Immature natural killer cell (primary cell): ENCODE data around the gene HPX. TPM values are rescaled to one million over a fixed set of nuclear protein-coding genes. Genes with fewer than 3 reads are reported as not detected.
"Not testable (repeated sequence)": the region's sequence is repeated elsewhere in the genome, so short reads cannot be mapped to it uniquely, and the experiment has no call there.

ENCODE experiments used
- DNase-seq, 3 donors: peaks; one replicate each; pipeline ENCODE4 v3.0.0; 2022; ENCODE audit warnings: mixed read lengths in 1 of 3
- H3K27ac Mint-ChIP-seq, 6 donors: one replicate each; pipeline ENCODE4 v1.8.0; 2020; ENCODE audit warnings: mixed read lengths in 6 of 6, mild to moderate bottlenecking in 5 of 6, inconsistent platforms in 4 of 6, moderate library complexity in 3 of 6
- H3K27me3 Mint-ChIP-seq, 3 donors: one replicate each; pipeline ENCODE4 v1.8.0; 2020 to 2021; ENCODE audit warnings: low read depth in 3 of 3, mild to moderate bottlenecking in 3 of 3, mixed read lengths in 3 of 3, moderate library complexity in 3 of 3, inconsistent platforms in 1 of 3
- H3K36me3 Mint-ChIP-seq, 3 donors: one replicate each; pipeline ENCODE4 v1.8.0; 2020; ENCODE audit warnings: mixed read lengths in 3 of 3, inconsistent platforms in 2 of 3, mild to moderate bottlenecking in 2 of 3
- H3K4me1 Mint-ChIP-seq, 2 donors: one replicate each; pipeline ENCODE4 v1.8.0; 2020; ENCODE audit warnings: inconsistent platforms in 2 of 2, mild to moderate bottlenecking in 2 of 2, mixed read lengths in 2 of 2, moderate library complexity in 1 of 2
- H3K4me3 Mint-ChIP-seq, 5 donors: one replicate each; pipeline ENCODE4 v1.8.0; 2020; ENCODE audit warnings: mild to moderate bottlenecking in 5 of 5, mixed read lengths in 5 of 5, inconsistent platforms in 3 of 5, moderate library complexity in 3 of 5
- H3K9me3 Mint-ChIP-seq, 6 donors: one replicate each; pipeline ENCODE4 v1.8.0; 2020; ENCODE audit warnings: mild to moderate bottlenecking in 6 of 6, mixed read lengths in 6 of 6, inconsistent platforms in 4 of 6, moderate library complexity in 3 of 6
- polyA plus RNA-seq, 3 donors: library from polyadenylated mRNA; unstranded; fragments of 300-500 nt; fragmentation: Illumina TruSeq; gene quantifications; one replicate each; pipeline ENCODE4 v1.2.3, GENCODE V29; 2021

Gene HPX
- polyA plus RNA-seq, 3 donors from 2014 or later, result not detected

GRCh38 chr11:6404342-6405051 is 36.3 kb downstream of the HPX start:
- Mint-ChIP-seq H3K9me3 (no peaks in the 10 kb centered on the region), H3K27me3 (peaks cover 2 to 12% (median 7%) of the 10 kb centered on the region in 3 donors), H3K27ac (peak overlapping the region in 5 of 6 donors; percentile 42 to 84 (median 80)), H3K36me3 (peaks cover 3 to 16% (median 5%) of the 10 kb centered on the region in 3 donors), H3K4me1 (peaks cover 57 to 59% of the 10 kb centered on the region in 2 donors), H3K4me3 (peak overlapping the region in 4 of 5 donors; percentile 7 to 62 (median 40))
- no peak for DNase-seq

GRCh38 chr11:6403539-6403938 is 37.2 kb downstream of the HPX start:
- Mint-ChIP-seq H3K4me1 (peaks cover 57 to 59% of the 10 kb centered on the region in 2 donors), H3K9me3 (no peaks in the 10 kb centered on the region), H3K36me3 (peaks cover 11 to 25% (median 14%) of the 10 kb centered on the region in 3 donors), H3K27ac (peak overlapping the region; percentile 42 to 99 (median 94)), H3K27me3 (peaks cover 2 to 10% (median 7%) of the 10 kb centered on the region in 3 donors), H3K4me3 (peak overlapping the region in 4 of 5 donors; percentile 75 to 83 (median 80))
- no peak for DNase-seq

- peaks cover 2 to 10% (median 7%) of the 10 kb centered on the region in 3 donors for H3K27me3 Mint-ChIP-seq
- no peaks in the 10 kb centered on the region for H3K9me3 Mint-ChIP-seq
- peak overlapping the region; percentile 75 to 93 (median 81) for H3K4me3 Mint-ChIP-seq
- H3K4me1 Mint-ChIP-seq, result peaks cover 57 to 59% of the 10 kb centered on the region in 2 donors
- H3K36me3 Mint-ChIP-seq, result peaks cover 14 to 31% (median 17%) of the 10 kb centered on the region in 3 donors
- H3K27ac Mint-ChIP-seq, result peak overlapping the region; percentile 94 to 99 (median 94)
- peak; percentile 71 to 76 (median 76) for DNase-seq
Observed at GRCh38 chr11:6402561-6402981, 38.2 kb downstream of the HPX start.

- Mint-ChIP-seq H3K27ac (peak overlapping the region; percentile 94 to 99 (median 94)), H3K4me3 (peak overlapping the region; percentile 75 to 93 (median 81)), H3K9me3 (no peaks in the 10 kb centered on the region), H3K36me3 (peaks cover 14 to 35% (median 17%) of the 10 kb centered on the region in 3 donors), H3K4me1 (peaks cover 53 to 57% of the 10 kb centered on the region in 2 donors), H3K27me3 (peaks cover 2 to 10% (median 7%) of the 10 kb centered on the region in 3 donors)
- DNase-seq, result peak; percentile 34 to 43 (median 38)
Observed at GRCh38 chr11:6402061-6402470, 38.7 kb downstream of the HPX start.

- Mint-ChIP-seq H3K36me3 (peaks cover 15 to 41% (median 17%) of the 10 kb centered on the region in 3 donors), H3K4me1 (peaks cover 47 to 52% of the 10 kb centered on the region in 2 donors)
Observed at GRCh38 chr11:6401464-6401863, 39.3 kb downstream of the HPX start.

GRCh38 chr11:6400431-6401345 is 40.1 kb downstream of the HPX start:
- H3K36me3 Mint-ChIP-seq, result peaks cover 17 to 44% (median 18%) of the 10 kb centered on the region in 3 donors
- H3K27me3 Mint-ChIP-seq, result peaks cover 2 to 9% (median 7%) of the 10 kb centered on the region in 3 donors
- H3K9me3 Mint-ChIP-seq, result no peaks in the 10 kb centered on the region
- peak overlapping the region in 5 of 6 donors; percentile 23 to 85 (median 61) for H3K27ac Mint-ChIP-seq
- peak overlapping the region in 3 of 5 donors; percentile 17 to 54 (median 25) for H3K4me3 Mint-ChIP-seq
- peaks cover 40 to 47% of the 10 kb centered on the region in 2 donors for H3K4me1 Mint-ChIP-seq
- DNase-seq, result no peak

More at GRCh38 chr11:6401464-6401863, 39.3 kb downstream of the HPX start:
- DNase-seq, result no peak
- H3K27ac Mint-ChIP-seq, result peak overlapping the region in 5 of 6 donors; percentile 61 to 99 (median 94)
- no peaks in the 10 kb centered on the region for H3K9me3 Mint-ChIP-seq
- peaks cover 2 to 10% (median 7%) of the 10 kb centered on the region in 3 donors for H3K27me3 Mint-ChIP-seq
- H3K4me3 Mint-ChIP-seq, result peak overlapping the region in 3 of 5 donors; percentile 25 to 45 (median 26)

- H3K4me1 Mint-ChIP-seq, result peaks cover 32 to 34% of the 10 kb centered on the region in 2 donors
- no peak for DNase-seq
- no peak overlapping the region for H3K4me3 Mint-ChIP-seq
Observed at GRCh38 chr11:6397636-6398035, 43.2 kb downstream of the HPX start.

GRCh38 chr11:6397156-6397555 is 43.6 kb downstream of the HPX start:
- Mint-ChIP-seq H3K4me3 (no peak overlapping the region), H3K27me3 (peaks cover 0 to 1% (median 0%) of the 10 kb centered on the region in 3 donors), H3K36me3 (peaks cover 17 to 47% (median 18%) of the 10 kb centered on the region in 3 donors), H3K4me1 (peaks cover 30 to 31% of the 10 kb centered on the region in 2 donors), H3K9me3 (no peaks in the 10 kb centered on the region), H3K27ac (peak overlapping the region in 2 of 6 donors; percentile 29 to 50)
- DNase-seq, result no peak

More at GRCh38 chr11:6397636-6398035, 43.2 kb downstream of the HPX start:
- H3K27me3 Mint-ChIP-seq, result peaks cover under 1 to 6% (median under 1%) of the 10 kb centered on the region in 3 donors
- peaks cover 17 to 47% (median 18%) of the 10 kb centered on the region in 3 donors for H3K36me3 Mint-ChIP-seq
- no peaks in the 10 kb centered on the region for H3K9me3 Mint-ChIP-seq
- H3K27ac Mint-ChIP-seq, result no peak overlapping the region

GRCh38 chr11:6395470-6396060 is 45.2 kb downstream of the HPX start:
- no peak overlapping the region for H3K27ac Mint-ChIP-seq
- peaks cover 31 to 34% of the 10 kb centered on the region in 2 donors for H3K4me1 Mint-ChIP-seq
- no peak overlapping the region for H3K4me3 Mint-ChIP-seq
- peaks cover 17 to 40% (median 18%) of the 10 kb centered on the region in 3 donors for H3K36me3 Mint-ChIP-seq
- no peak for DNase-seq
- no peaks in the 10 kb centered on the region for H3K9me3 Mint-ChIP-seq
- peaks cover 0 to 4% (median 0%) of the 10 kb centered on the region in 3 donors for H3K27me3 Mint-ChIP-seq

GRCh38 chr11:6393989-6394670 is 46.7 kb downstream of the HPX start:
- Mint-ChIP-seq H3K9me3 (no peaks in the 10 kb centered on the region), H3K27me3 (peaks cover 0 to 13% (median 4%) of the 10 kb centered on the region in 3 donors), H3K4me3 (no peak overlapping the region), H3K36me3 (peaks cover 11 to 31% (median 14%) of the 10 kb centered on the region in 3 donors), H3K27ac (peak overlapping the region in 1 of 6 donors; percentile 2), H3K4me1 (peaks cover 41 to 44% of the 10 kb centered on the region in 2 donors)
- no peak for DNase-seq

GRCh38 chr11:6392251-6392650 is 48.5 kb downstream of the HPX start:
- peaks cover 0 to 14% (median 3%) of the 10 kb centered on the region in 3 donors for H3K36me3 Mint-ChIP-seq

GRCh38 chr11:6391537-6392134 is 49.2 kb downstream of the HPX start:
- peaks cover 0 to 13% (median 4%) of the 10 kb centered on the region in 3 donors for H3K27me3 Mint-ChIP-seq
- peaks cover 0 to 8% (median 3%) of the 10 kb centered on the region in 3 donors for H3K36me3 Mint-ChIP-seq
- H3K4me1 Mint-ChIP-seq, result peaks cover 44 to 47% of the 10 kb centered on the region in 2 donors
- H3K9me3 Mint-ChIP-seq, result no peaks in the 10 kb centered on the region
- peak overlapping the region; percentile 87 to 97 (median 96) for H3K4me3 Mint-ChIP-seq
- H3K27ac Mint-ChIP-seq, result peak overlapping the region; percentile 90 to 99 (median 94)
- DNase-seq, result no peak

More at GRCh38 chr11:6392251-6392650, 48.5 kb downstream of the HPX start:
- Mint-ChIP-seq H3K27ac (peak overlapping the region in 5 of 6 donors; percentile 35 to 95 (median 79)), H3K4me3 (peak overlapping the region in 3 of 5 donors; percentile 70 to 94 (median 87)), H3K27me3 (peaks cover 0 to 13% (median 4%) of the 10 kb centered on the region in 3 donors), H3K4me1 (peaks cover 44 to 47% of the 10 kb centered on the region in 2 donors)
- not testable (repeated sequence) for H3K9me3 Mint-ChIP-seq, DNase-seq
